K562 (cell line): ENCODE data around the gene LAMTOR5. TPM values are rescaled to one million over a fixed set of nuclear protein-coding genes. Genes with fewer than 3 reads are reported as not detected.

ENCODE experiments used
- BCLAF1 ChIP-seq, 2 experiments: fragments of 450-650 bp in 1 of 2; IDR thresholded peaks; 2 replicates each; pipeline ENCODE4 v1.6.1; 2011 to 2017; ENCODE audit warnings: low read depth in 2 of 2, antibody characterized with exemption in 1 of 2, borderline replicate concordance in 1 of 2, low read length in 1 of 2, mild to moderate bottlenecking in 1 of 2, mixed read lengths in 1 of 2; ENCODE audit not compliant: control insufficient read depth in 1 of 2
- C11orf30 ChIP-seq: fragments of 450-650 bp; IDR thresholded peaks from 2 replicates; pipeline ENCODE4 v1.6.1; 2016; ENCODE audit warnings: low read depth, mild to moderate bottlenecking
- CBX2 ChIP-seq: fragments of 200-600 bp; sonication (generic); IDR thresholded peaks from one replicate; pipeline ENCODE4 v1.6.1; 2012; ENCODE audit warnings: mild to moderate bottlenecking, low read length, inconsistent platforms; ENCODE audit not compliant: insufficient read depth, poor library complexity, severe bottlenecking
- EGR1 ChIP-seq: fragments of 450-650 bp; conservative IDR thresholded peaks from 2 replicates; pipeline ENCODE4 v1.6.1; 2017; ENCODE audit warnings: mild to moderate bottlenecking
- EP400 ChIP-seq: fragments of 450-650 bp; IDR thresholded peaks from 2 replicates; pipeline ENCODE4 v1.6.1; 2017; ENCODE audit warnings: antibody characterized with exemption, mild to moderate bottlenecking, moderate library complexity
- EZH2 ChIP-seq: IDR thresholded peaks from 2 replicates; pipeline ENCODE4 v1.6.1; 2012; ENCODE audit warnings: low read depth, mild to moderate bottlenecking, inconsistent platforms, low read length, borderline replicate concordance
- GABPB2 ChIP-seq: fragments of 250-450 bp; sonication (Bioruptor Pico); conservative IDR thresholded peaks from 2 replicates; pipeline ENCODE4 v1.5.1; 2021; ENCODE audit warnings: mild to moderate bottlenecking
- SAFB2 ChIP-seq: fragments of 200-400 bp; formaldehyde crosslinking; IDR thresholded peaks from 2 replicates; pipeline ENCODE4 v1.6.1; 2018; ENCODE audit warnings: borderline replicate concordance, low read length, low read depth, moderate library complexity; ENCODE audit not compliant: severe bottlenecking
- SMAD4 ChIP-seq: fragments of 250-450 bp; sonication (Bioruptor Pico); conservative IDR thresholded peaks from 2 replicates; pipeline ENCODE4 v1.8.0; 2021; ENCODE audit warnings: inconsistent platforms, mild to moderate bottlenecking, moderate library complexity
- SREBF1 ChIP-seq: fragments of 150-350 bp; IDR thresholded peaks from 2 replicates; pipeline ENCODE4 v1.6.1; 2014; ENCODE audit warnings: antibody characterized with exemption, low read depth, low read length, borderline replicate concordance
- TAL1 ChIP-seq: fragments of 450-650 bp; IDR thresholded peaks from 2 replicates; pipeline ENCODE4 v1.6.1; 2016; ENCODE audit warnings: mild to moderate bottlenecking
- THRA ChIP-seq: fragments of 450-650 bp; IDR thresholded peaks from 2 replicates; pipeline ENCODE4 v1.6.1; 2017; ENCODE audit warnings: mild to moderate bottlenecking, moderate library complexity
- ZNF140 ChIP-seq: fragments of 250-450 bp; sonication (Bioruptor Pico); IDR thresholded peaks from 2 replicates; pipeline ENCODE4 v1.8.0; 2021; ENCODE audit warnings: moderate library complexity, mild to moderate bottlenecking, inconsistent platforms
- ZNF239 ChIP-seq: fragments of 250-450 bp; sonication (Bioruptor Pico); IDR thresholded peaks from 2 replicates; pipeline ENCODE4 v1.4.0; 2020; ENCODE audit warnings: mild to moderate bottlenecking
- ZNF280A ChIP-seq: fragments of 450-650 bp; IDR thresholded peaks from 2 replicates; pipeline ENCODE4 v1.6.1; 2018; ENCODE audit warnings: mild to moderate bottlenecking, low read depth; ENCODE audit not compliant: partially characterized antibody
- ZNF316 ChIP-seq: fragments of 450-650 bp; IDR thresholded peaks from 2 replicates; pipeline ENCODE4 v1.6.1; 2016
- ZNF707 ChIP-seq: fragments of 250-450 bp; sonication (Bioruptor Pico); conservative IDR thresholded peaks from 2 replicates; pipeline ENCODE4 v1.8.0; 2022; ENCODE audit warnings: inconsistent platforms, mild to moderate bottlenecking, moderate library complexity
- ZNF780A ChIP-seq: fragments of 250-450 bp; sonication (Bioruptor Pico); IDR thresholded peaks from 2 replicates; pipeline ENCODE4 v1.5.0; 2021; ENCODE audit warnings: mild to moderate bottlenecking
- polyA plus RNA-seq, 8 experiments: library from polyadenylated mRNA; depleted of rRNA in 4 of 8; stranded (reverse) in 5 of 8; unstranded in 3 of 8; fragments of >200 nt; fragmentation: Nextera tagmentation in 2 of 8; fragmentation: Illumina TruSeq in 1 of 8; extraction: Ambion mirVana in 2 of 8; extraction: Trizol in 1 of 8; gene quantifications; 2 replicates each; pipeline versions ENCODE4 v1.2.1 to v1.2.3, GENCODE V29; 2011 to 2014; ENCODE audit warnings: inconsistent platforms in 1 of 8, missing spikeins in 1 of 8
- total RNA-seq, 7 experiments: library from RNA; depleted of rRNA in 6 of 7; stranded (reverse); fragments of >200 nt in 6 of 7; fragmentation: Illumina TruSeq in 2 of 7; extraction: Trizol in 2 of 7; gene quantifications; 2 replicates each; pipeline versions ENCODE4 v1.2.1 to v1.2.3, GENCODE V29; 2011 to 2021; ENCODE audit warnings: low replicate concordance in 1 of 7

LAMTOR5 gene
- total and polyA plus RNA-seq, 9 of the 15 experiments (the other 6 are each of a cell fraction or from before 2014, with no cell fraction given) = 118 to 712 (median 241) TPM

- TF ChIP-seq TAL1 (no peak), ZNF140 (CRISPR knock-in tag) (no peak), SMAD4 (CRISPR knock-in tag) (0 out of 2 replicates have a peak, but pooled peaks have one; percentile 13), BCLAF1 (IDR thresholded peaks at IDR 0.05; ENCODE audit: borderline replicate concordance in 1 of 2, control insufficient read depth in 1 of 2, low read depth in 2 of 2, low read length in 1 of 2) (no peak), ZNF239 (CRISPR knock-in tag) (no peak), ZNF280A (no peak), CBX2 (no peak), THRA (no peak), EGR1 (no peak), GABPB2 (CRISPR knock-in tag) (no peak), C11orf30 (peak; percentile 85), EP400 (no peak), EZH2 (no peak), ZNF780A (CRISPR knock-in tag) (no peak), SREBF1 (no peak), SAFB2 (no peak), ZNF316 (peak; percentile 75), ZNF707 (CRISPR knock-in tag) (no peak)
Observed at GRCh38 chr1:110420874-110421793, 13.6 kb upstream of the LAMTOR5 start (continued).
